GM12801 (cell line): ENCODE results near the gene PAQR5.

Experiments
- TF ChIP-seq, protein P1 (sequence below): IDR thresholded peaks from one replicate; pipeline ENCODE4 v1.5.1; 2011; ENCODE audit warnings: control low read depth; ENCODE audit not compliant: insufficient read length; ENCODE audit errors: extremely low read depth

Gene PAQR5

DNA sequence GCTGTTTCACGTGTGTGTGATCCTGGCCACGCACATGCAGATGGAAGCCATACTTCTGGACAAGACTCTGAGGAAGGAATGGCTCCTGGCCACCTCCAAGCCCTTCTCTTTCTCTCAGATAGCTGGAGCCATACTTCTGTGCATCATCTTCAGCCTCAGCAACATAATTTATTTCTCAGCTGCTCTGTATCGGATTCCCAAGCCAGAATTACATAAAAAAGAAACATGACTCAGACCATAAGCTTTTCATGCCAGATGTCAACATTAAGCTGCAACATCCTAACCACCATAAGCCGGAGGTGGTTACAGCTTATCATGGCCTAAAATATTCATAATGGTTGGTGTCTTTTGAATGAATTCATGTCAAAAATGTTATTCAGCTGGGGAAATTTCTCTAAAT, 104.9 kb downstream of the PAQR5 start:
- TF ChIP-seq, protein P1, sequence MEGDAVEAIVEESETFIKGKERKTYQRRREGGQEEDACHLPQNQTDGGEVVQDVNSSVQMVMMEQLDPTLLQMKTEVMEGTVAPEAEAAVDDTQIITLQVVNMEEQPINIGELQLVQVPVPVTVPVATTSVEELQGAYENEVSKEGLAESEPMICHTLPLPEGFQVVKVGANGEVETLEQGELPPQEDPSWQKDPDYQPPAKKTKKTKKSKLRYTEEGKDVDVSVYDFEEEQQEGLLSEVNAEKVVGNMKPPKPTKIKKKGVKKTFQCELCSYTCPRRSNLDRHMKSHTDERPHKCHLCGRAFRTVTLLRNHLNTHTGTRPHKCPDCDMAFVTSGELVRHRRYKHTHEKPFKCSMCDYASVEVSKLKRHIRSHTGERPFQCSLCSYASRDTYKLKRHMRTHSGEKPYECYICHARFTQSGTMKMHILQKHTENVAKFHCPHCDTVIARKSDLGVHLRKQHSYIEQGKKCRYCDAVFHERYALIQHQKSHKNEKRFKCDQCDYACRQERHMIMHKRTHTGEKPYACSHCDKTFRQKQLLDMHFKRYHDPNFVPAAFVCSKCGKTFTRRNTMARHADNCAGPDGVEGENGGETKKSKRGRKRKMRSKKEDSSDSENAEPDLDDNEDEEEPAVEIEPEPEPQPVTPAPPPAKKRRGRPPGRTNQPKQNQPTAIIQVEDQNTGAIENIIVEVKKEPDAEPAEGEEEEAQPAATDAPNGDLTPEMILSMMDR: no peak

DNA sequence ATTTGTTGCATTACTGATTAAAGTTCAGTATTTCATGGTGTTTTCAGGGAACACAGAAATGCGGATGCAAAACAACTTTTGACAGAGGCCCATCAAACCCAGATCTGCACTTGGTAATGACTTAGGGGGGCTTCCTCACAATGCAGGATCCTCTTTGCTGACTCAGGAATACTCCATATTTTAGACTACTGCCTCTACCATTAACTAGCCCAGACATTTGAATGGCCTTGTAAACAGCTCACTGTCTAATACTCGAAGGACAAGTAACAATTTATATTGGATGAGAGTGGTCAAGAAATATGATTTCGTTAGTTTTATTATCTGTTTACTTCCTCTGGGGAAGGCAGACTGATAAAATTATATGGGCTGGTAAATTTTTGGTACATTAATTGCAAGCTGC, 106.4 kb downstream of the PAQR5 start:
- TF ChIP-seq, protein P1: no peak

DNA sequence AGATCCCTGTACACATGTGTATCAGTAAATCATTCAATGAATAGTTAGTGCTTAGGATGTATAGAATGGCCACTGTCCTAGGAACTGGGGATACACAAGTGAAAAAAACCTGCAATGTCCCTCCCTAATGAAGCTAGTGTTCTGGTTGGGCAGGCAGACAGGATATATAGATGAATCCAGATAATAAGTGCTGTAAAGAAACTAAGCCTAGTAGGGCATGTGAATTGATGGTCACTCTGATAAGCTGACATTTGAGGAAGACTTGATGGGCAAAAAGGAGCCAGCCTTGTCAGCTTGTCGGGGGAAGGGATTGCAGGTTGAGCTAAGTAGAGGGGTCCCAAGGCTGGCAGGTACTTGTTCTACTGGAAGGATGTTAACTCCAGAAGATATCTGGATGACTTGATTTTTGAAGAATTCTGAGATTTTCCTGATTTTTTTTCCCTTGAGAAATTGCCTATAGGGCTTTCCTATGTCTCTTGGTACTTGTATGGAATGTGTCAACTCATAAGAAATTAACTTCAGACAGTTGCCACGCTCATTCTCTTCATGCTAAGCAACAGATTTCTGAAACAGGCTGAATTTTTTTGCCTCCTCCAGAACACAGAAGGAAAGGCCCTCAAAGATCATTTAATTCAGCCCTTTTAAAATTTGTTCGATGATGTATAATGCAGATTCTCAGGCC, 109.1 kb downstream of the PAQR5 start:
- TF ChIP-seq, protein P1: no peak

DNA sequence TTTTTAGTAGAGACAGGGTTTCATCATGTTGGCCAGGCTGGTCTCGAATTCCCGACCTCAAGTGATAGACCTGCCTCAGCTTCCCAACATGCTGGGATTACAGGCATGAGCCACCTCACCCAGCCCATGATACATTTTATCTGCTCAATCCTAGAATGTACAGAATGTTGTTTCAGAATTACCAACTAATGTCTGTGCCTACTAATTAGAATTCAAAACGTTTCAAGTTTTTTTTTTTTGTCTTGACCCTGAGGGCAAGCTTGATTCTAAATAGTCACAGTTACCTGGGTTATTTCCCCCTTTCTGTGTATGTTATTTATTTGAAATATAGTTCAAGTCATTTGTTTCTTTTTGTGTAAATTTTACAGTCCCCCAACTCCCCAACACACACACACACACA, 110.1 kb downstream of the PAQR5 start:
- TF ChIP-seq, protein P1: no peak

DNA sequence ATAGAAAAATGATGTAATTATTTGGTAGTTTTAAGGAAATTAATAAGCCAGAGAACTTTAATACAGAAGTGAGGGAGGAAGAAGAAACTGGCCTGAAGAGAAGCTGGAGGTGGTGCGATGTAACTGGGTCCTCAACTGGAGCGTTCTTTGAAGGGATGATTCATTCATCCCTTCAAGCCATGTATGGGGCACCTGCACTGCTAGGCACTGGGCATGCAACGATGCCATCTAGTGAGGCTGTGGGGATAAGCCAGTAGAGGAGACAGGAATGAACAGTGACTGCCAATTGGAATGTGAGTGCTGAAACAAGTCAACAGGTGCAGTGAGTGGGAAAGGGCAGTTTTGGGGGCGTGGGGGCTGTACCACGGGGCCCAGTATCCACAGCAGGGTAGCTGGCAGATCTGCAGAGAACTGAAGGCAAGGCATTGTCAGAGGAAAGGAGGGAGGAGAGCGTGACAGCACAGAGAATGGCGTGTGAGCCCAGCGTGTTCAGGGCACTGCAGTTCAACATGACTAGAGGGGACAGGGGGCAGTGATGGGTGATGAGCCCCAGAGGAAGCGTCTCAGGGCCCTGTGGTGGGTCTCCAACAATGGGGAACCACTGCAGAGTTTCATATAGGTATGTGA, 111.6 kb downstream of the PAQR5 start:
- TF ChIP-seq, protein P1: no peak

DNA sequence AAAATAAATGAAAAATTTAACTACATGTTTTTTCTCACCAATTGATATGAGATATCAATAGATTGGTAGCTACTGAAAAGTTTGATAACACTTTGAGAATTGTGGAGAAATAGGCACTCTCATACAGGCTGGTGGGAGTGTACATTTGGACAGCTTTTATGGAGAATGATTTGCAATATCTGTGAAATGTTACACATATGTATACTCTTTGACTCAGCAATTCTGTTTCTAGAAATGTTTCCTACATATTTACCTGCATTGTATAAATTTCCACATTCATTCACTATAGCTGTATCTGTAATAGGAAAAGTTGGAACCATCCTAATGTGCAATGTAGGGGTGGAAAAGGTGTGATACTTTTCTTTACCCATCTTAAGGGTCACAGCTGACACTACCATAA, 113.6 kb downstream of the PAQR5 start:
- TF ChIP-seq, protein P1: no peak

DNA sequence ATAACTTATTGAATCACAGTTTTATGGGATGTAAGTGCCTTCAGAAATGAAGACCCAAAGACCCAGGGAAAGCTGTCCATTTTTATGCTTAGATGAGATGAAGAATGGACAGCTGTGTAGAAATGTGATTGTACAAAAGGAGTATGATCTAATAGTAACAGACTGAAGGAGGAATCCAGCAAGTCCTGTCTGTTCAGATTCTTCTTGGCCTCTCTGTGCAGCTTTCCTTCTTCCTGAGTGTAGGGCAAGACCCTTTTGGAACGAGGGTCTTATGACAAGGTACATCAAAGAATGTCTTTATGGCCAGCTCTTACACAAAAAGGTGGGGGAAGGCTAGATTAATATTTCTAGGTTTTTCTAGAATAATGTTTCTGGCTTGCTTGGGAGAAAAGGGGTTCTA, 114.0 kb downstream of the PAQR5 start:
- TF ChIP-seq, protein P1: no peak
